ENCODE measurements around the gene MISP3. TPM values are rescaled to one million over a fixed set of nuclear protein-coding genes. Genes with fewer than 3 reads are reported as not detected.

Gene MISP3
- total RNA-seq, 6 experiments from 2014 or later = 0.62 to 1.2 (median 0.88) TPM

DNA sequence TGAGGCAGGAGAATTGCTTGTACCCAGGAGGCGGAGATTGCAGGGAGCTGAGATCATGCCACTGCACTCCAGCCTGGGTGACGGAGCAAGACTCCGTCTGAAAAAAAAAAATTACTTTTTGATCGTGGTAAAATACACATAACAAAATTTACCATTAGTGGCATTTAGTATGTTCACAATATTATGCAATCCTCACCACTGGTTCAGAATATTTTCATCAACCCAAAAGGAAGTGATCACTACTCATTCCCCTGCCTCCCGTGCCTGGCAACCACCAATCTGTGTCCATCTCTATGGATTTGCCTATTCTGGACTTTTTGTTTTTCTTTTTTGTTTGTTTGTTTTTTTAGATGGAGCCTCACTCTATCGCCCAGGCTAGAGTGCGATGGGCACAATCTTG is 9.5 kb upstream of the MISP3 start:
- Mint-ChIP-seq H3K4me1 (ENCODE audit: low read depth) (peaks cover 4% of the 10 kb centered on the region; the same call in 1 of the 2 replicates), H3K27ac (no peak overlapping the region), H3K4me3 (no peak overlapping the region), H3K27me3 (ENCODE audit: insufficient read depth) (peaks cover 16% of the 10 kb centered on the region), H3K36me3 (ENCODE audit: low read depth) (no peaks in the 10 kb centered on the region), H3K9me3 (no peaks in the 10 kb centered on the region)
- no peak for DNase-seq
- TF ChIP-seq, protein P1, sequence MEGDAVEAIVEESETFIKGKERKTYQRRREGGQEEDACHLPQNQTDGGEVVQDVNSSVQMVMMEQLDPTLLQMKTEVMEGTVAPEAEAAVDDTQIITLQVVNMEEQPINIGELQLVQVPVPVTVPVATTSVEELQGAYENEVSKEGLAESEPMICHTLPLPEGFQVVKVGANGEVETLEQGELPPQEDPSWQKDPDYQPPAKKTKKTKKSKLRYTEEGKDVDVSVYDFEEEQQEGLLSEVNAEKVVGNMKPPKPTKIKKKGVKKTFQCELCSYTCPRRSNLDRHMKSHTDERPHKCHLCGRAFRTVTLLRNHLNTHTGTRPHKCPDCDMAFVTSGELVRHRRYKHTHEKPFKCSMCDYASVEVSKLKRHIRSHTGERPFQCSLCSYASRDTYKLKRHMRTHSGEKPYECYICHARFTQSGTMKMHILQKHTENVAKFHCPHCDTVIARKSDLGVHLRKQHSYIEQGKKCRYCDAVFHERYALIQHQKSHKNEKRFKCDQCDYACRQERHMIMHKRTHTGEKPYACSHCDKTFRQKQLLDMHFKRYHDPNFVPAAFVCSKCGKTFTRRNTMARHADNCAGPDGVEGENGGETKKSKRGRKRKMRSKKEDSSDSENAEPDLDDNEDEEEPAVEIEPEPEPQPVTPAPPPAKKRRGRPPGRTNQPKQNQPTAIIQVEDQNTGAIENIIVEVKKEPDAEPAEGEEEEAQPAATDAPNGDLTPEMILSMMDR (IDR thresholded peaks at IDR 0.05) = no peak

DNA sequence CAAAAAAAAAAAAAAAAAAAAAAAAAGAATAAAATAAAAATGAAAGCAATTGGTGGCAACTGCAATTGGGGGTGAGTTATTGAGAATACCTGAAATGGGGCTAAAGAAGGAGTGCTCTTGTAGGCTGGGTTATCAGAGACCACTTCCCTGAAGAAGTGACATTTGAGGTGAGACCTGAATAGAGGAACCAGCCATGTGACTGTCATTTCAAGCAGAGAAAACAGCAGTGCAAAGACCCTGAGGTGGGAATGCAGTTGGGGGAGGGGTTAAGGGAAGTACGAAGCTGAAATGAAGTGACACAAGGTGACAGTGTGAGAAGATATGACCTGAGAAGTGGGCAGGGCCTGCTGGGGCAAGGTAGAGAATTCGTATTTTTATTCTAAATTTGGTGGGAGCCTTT is 6.5 kb upstream of the MISP3 start:
- H3K27me3 Mint-ChIP-seq (ENCODE audit: insufficient read depth) = peaks cover 8% of the 10 kb centered on the region
- no peak for DNase-seq
- no peak overlapping the region for H3K27ac Mint-ChIP-seq

DNA sequence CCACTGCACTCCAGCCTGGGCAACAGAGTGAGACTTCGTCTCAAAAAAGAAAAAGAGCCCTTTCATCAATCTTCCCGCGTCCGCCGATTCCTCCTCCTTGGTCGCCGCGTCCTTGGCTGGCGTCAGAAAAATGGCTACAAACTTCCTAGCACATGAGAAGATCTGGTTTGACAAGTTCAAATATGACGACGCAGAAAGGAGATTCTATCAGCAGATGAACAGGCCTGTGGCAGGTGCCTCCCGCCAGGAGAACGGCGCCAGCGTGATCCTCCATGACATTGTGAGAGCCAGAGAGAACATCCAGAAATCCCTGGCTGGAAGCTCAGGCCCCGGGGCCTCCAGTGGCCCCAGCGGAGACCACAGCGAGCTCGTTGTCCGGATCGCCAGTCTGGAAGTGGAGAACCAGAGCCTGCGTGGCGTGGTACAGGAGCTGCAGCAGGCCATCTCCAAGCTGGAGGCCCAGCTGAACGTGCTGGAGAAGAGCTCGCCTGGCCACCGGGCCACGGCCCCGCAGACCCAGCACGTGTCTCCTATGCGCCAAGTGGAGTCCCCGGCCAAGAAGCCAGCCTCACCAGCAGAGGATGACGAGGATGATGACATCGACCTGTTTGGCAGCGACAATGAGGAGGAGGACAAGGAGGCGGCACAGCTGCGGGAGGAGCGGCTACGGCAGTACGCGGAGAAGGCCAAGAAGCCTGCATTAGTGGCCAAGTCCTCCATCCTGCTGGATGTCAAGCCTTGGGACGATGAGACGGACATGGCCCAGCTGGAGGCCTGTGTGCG is 2.1 kb upstream of the MISP3 start:
- Mint-ChIP-seq H3K27ac (no peak overlapping the region), H3K9me3 (no peaks in the 10 kb centered on the region), H3K4me1 (ENCODE audit: low read depth) (peaks cover 16% of the 10 kb centered on the region), H3K27me3 (ENCODE audit: insufficient read depth) (no peaks in the 10 kb centered on the region; the same call in 1 of the 2 replicates), H3K4me3 (no peak overlapping the region), H3K36me3 (ENCODE audit: low read depth) (no peaks in the 10 kb centered on the region)
- TF ChIP-seq, protein P1 (IDR thresholded peaks at IDR 0.05) = no peak
- no peak for DNase-seq

More for the DNA sequence above, 6.5 kb upstream of the MISP3 start:
- H3K36me3 Mint-ChIP-seq (ENCODE audit: low read depth) = no peaks in the 10 kb centered on the region
- no peaks in the 10 kb centered on the region for H3K9me3 Mint-ChIP-seq
- TF ChIP-seq, protein P1 (IDR thresholded peaks at IDR 0.05) = no peak
- no peak overlapping the region for H3K4me3 Mint-ChIP-seq
- no peaks in the 10 kb centered on the region for H3K4me1 Mint-ChIP-seq (ENCODE audit: low read depth)

DNA sequence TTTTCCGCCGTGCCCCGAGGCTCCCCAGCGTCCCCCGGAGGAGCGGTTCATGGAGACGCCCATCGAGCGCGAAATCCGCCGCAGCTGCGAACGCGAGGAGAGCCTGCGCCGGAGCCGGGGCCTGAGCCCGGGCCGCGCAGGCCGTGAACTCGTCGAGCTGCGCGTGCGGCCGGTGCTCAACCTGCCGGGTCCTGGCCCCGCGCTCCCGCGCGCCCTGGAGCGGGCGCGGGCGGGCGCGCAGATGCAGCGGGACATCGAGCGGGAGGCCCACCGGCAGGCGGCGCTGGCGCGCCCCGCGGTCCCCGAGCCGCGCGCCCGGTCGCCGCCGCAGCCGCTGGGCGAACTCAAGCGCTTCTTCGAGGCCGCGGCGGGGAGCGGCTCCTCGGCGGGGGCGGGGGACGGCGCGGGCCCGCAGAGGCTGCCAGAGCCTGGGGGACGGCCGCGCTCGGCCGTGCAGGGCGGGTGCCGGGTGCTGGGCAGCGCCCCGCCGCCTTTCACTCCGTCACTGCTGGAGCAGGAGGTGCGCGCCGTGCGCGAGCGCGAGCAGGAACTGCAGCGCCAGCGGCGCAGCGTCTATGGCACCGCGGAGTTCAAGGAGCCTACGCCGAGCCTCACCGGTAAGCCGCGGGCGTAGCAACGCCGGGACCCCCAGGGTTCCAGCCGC is 807 bp downstream of the MISP3 start:
- H3K9me3 Mint-ChIP-seq = no peaks in the 10 kb centered on the region
- H3K36me3 Mint-ChIP-seq (ENCODE audit: low read depth) = no peaks in the 10 kb centered on the region
- H3K27ac Mint-ChIP-seq = peak overlapping the region; percentile 90
- peak; percentile 66 for DNase-seq
- peaks cover 16% of the 10 kb centered on the region for H3K4me1 Mint-ChIP-seq (ENCODE audit: low read depth)
- H3K27me3 Mint-ChIP-seq (ENCODE audit: insufficient read depth) = no peaks in the 10 kb centered on the region; the same call in 1 of the 2 replicates
- H3K4me3 Mint-ChIP-seq = peak overlapping the region; percentile 98
- TF ChIP-seq, protein P1 (IDR thresholded peaks at IDR 0.05) = peak; percentile 61

DNA sequence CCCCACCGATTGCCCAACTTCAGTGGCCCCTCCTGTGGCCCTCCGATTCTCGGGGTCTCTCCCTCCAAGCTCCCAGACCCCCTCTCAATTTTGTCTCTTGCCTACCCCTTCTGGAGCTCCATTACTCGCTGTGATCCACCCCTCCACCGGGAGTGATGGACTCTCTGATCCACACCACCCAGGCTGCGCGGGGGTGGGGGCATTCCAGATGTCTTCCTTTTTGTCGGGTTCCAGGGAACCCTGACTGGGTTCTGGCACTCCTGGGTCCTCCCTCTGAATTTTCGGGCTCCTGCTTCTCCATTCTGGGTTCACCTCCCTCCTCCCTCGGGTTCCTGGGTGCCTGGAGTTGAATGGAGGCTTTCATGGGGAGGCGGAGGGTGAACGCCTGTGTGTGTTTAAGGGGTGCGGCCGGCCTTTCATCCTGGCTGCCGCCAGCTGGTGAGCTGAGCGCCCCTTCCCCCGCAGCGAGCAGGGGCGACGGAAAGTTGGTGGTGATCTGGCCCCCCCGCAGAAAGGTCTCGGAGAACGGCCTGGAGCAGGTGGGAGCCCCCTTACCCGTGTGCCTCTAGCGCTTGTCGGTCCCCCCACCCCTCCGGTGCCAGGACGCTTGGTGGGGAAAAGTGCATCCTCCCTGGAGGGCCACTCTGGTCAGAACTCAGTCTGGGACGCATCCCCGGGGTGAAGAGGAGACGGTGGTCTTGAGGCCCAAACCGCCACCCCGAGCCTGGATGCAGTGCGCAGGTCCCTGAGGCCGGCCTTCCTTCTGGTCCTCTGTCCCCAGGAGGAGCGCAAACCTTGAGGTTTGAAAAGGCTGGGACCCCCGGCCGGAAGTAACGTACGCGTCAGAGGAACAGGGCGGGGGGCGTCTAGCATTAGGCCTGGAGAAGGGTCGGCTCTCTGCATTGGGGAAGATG is 1.6 kb downstream of the MISP3 start:
- no peaks in the 10 kb centered on the region for H3K9me3 Mint-ChIP-seq
- TF ChIP-seq, protein P1 (IDR thresholded peaks at IDR 0.05) = no peak
- H3K36me3 Mint-ChIP-seq (ENCODE audit: low read depth) = no peaks in the 10 kb centered on the region
- peaks cover 16% of the 10 kb centered on the region for H3K4me1 Mint-ChIP-seq (ENCODE audit: low read depth)
- no peaks in the 10 kb centered on the region; the same call in 1 of the 2 replicates for H3K27me3 Mint-ChIP-seq (ENCODE audit: insufficient read depth)
- H3K27ac Mint-ChIP-seq = peak overlapping the region; percentile 90
- no peak for DNase-seq
- H3K4me3 Mint-ChIP-seq = peak overlapping the region; percentile 98

All from HFFc6 (cell line).